ENCODE data around the gene DPM2. TPM values are rescaled to one million over a fixed set of nuclear protein-coding genes. Genes with fewer than 3 reads are reported as not detected.

The DPM2 gene
- polyA plus RNA-seq, 5 donors, result 31.8 to 43.4 (median 36.9) TPM

DNA sequence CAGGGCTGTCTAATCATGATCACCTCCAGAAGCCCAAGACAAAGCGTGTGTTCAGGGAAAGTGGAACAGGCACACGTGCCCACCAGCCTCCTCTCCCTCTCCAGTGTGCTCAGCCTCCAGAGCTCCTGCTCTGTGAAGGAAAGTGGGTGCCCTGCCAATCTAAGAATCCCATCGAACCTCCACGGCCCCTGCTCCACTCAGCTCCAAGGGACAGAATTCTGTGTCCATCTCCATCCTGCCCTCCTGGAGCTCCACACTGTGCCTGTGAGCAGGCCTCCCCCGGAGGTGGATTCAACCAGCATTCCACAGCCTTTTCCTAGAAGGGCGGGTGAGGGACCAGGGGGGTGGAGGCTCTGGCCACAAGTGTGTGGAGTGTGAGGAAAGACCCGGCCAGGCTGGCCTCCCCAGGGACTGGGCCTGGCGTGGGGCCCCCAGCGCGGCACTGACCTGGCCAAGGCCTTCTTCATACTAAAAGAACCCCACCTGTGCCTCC, 37.2 kb upstream of the DPM2 start:
- DNase-seq, result no peak

DNA sequence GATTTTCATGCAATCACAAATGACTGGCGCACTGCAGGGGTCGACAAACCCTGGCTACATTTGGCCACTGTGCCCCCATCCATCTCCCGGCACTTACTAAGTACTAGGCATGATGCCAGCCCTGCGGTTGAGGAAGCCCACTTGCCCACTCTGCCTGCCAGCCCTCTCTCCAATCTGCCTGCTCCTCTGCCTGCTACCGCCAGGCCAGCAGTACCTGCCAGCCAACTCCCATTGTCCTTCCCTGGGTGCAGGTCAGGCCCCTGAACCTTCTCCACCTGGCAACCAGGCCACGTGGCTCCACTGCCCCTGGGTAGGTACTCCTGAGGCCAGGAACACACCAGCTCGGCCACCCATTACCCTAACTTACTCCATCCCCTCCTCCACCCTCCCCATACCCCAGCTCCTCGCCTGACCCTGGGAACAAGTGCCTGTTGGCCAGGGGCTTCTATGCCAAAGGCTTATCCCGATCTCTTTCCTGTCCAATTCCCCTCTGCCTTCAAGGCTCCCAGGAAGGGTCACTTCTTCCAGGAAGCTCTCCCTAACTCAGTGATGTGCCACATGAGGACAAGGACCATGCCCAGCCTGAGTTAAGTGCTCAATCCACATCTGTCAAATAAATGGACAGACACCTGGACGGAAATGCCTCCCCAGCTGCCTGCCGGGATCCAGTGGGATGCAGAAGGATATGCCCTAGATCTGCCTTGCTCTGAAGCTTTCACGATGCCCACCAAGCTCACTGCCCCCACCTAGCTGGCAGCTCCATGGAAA, 36.5 kb upstream of the DPM2 start:
- DNase-seq, result no peak

DNA sequence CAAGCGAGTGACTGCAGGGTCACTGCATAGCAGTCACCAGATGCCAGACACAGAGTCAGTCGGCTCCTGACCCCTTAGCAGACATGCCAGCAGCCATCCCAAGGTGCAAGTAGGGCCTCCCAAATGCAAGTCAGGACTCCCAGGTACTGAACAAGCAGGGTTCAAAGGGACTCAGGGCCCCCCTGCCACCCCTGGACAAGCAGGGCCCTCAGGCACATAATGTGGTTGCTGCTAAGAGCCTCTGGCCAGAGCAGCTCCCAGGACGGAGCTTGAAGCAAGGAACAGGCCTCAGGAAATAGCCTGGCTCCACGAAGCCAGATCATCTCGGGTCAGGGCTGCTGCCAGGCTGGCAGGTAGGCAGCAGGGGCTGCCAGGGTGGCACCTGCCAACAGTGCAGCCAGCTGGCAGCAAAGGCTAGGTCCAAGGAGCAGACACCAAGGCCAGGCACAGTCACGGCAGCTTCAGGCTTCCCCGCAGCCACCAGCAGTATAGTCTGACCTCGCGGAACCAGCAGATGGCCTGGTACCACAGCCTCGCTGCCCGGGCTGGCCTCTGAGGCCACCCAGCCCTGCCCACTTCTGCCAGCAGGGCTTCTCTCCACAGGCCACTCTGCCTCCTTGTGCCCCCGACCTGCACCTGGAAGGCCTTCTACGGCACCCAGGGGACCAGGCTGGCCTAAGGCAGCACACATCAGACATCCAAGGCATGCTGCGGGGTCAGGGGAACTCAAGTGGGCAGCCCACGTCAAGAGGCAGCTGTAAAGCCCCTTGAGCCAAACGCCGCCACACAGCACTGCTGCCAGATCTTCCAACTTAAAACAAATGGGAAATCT, 35.7 kb upstream of the DPM2 start:
- no peak for DNase-seq

DNA sequence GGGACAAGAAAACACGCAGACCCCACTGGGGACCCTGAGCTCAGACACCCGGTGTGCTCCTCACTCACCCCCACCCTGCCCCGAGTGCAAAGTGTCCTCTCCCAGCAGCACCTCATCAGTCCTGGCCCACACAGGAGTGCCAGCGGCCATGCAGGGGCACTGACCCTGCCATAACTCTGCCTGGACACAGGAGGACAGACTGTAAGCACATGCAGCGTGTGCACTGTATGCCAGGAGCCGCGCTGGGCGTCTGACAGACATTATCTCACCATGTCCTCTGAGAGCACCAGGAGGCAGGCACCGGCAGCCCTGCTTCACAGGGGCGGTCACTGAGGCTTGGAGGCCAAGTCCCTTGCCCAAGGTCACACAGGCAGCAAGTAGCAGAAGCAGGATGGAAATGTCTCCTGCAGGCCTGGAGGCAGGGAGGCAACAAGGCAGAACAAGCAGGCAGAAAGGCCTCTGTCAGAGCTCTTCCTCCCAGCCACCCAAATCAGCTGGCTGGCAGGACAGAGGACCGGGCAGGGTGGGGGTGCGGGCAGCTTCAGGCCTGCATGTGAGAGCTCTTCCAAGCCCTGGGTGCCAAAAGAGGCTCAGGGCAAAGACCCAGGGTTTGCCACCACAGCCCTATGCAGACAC, 34.7 kb upstream of the DPM2 start:
- DNase-seq, result no peak

DNA sequence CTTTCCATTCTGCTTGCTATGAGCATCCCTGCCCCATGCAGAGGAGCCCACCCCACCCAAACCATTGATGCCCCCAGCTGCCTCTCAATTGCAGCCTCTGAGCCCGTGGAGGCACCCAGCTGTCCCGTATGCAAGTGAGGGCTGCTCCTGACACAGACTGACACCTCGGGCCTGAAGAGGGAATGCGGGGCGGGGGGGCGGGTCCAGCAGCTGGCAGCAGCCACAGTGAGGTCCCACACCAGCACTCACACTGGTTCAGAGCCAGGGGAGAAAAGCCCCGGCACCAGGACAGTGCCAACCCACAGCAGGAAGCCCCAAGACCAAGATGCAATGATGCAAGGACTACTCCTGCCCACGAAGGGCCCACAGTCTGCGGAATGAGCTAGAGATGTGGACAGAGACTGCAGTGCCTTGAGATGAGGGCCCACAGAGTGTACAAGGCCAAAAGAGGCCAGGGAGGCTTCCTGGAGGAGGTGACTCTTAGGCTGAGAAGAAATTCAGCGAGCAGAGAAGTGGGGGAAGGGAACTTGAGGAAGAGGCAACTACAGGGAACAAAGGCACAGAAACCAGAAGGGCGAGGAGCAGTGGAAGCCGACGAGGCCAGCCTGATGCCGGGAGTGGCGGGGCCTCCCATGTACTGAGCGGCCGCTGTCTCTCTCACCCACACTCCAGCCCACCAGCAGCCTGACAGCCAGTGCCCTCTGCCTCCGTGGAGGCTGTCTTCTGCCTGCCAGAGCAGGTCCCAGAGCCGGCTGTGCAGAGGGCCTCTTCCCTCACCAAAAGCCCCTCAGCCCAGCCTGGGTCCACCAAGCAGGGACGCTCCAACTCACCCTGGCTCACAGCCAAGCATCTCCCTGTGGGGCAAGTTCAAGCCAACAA, 33.9 kb upstream of the DPM2 start:
- DNase-seq, result no peak

DNA sequence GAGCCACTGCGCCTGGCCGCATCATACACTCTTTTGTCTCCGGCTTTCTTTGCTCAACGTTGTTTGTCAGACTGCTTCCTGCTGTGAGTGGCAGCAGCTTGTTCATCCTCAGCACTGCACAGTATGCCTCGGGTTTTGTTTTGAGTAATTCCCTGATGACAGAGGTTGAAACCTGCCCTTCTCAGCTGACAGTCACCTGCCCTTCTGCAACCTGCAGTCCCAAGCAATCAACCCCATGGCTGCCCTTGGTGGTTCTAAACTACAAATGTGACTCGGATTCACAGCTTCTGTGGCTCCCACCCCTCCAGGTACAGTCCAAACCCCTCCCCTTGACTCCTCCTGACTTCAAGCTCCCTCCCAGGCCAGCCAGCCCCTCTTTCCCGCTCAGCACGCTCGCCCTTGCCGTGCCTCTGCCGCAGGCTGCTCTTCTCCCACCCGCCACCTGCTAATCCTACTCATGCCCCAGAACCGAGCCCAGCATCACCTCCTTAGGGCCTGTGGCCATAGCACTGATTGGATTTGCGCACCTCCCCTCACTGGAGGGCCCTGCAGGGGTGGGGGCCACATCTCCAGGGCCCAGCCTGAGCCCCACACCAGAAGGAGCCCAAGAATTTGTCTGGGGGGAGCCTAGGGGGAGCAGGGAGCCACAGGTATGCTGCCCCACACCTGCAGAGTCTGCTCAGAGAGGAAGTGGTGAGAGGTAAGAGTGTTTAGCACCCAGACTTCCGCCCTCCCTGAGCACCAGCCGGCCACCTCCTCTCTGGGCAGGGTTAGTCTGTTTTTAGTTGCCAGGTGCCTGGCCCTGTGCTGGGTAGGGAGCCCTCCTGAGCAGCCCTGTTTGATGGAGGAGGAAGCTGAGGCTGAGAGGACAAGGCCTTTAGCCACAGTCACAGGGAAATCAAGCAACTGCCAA, 33.0 kb upstream of the DPM2 start:
- DNase-seq, result no peak

DNA sequence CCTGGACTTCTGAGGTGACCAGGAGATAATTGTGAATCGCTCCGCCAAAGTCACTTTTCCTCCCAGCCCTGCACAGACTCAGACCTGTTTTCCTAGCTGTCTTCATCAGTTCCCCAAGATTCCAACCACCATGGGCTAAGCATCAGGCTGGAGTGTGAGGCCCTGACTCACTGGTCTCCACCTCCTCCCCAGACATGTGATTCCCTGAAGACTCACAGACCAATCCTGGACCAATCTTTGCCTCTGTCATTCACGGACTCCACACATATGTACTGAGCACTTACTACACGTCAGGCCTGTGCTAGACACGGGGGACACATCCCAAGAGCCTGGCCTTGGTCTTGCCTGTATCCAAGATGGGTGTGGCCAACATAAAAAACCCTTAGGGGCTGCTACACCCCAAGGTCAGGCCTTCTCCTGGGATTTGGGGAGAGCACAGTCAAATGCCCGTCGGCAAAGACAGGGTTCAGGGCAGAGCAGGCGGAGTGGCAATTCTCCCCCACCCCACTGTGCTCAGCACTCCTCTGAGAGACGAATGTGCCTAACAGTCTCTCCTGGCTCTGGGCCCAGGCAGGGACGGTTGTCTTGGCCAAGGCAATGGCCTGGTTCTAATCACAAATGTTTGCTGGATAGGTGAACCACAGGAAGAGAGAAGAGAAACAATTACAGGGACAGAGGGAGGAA, 31.2 kb upstream of the DPM2 start:
- DNase-seq, result no peak

DNA sequence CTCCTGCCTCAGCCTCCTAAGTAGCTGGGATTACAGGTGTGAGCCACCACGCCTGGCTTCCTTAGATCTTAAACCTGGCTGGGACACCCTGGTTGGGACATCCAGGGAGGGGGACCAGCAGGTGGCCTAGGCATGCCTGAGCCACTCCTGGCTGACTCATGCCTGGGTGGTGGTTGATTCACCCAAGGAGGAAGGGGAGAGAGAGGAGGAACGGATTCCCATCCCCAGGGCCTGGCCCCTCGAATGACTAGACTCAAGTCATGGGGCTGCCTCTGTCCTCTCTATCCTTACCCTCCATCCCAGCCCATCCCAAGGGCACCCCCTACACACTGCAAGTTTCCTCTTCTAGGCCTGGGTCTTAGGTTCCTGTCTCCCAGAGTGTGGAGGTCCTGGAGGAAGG, 30.4 kb upstream of the DPM2 start:
- DNase-seq, result no peak

DNA sequence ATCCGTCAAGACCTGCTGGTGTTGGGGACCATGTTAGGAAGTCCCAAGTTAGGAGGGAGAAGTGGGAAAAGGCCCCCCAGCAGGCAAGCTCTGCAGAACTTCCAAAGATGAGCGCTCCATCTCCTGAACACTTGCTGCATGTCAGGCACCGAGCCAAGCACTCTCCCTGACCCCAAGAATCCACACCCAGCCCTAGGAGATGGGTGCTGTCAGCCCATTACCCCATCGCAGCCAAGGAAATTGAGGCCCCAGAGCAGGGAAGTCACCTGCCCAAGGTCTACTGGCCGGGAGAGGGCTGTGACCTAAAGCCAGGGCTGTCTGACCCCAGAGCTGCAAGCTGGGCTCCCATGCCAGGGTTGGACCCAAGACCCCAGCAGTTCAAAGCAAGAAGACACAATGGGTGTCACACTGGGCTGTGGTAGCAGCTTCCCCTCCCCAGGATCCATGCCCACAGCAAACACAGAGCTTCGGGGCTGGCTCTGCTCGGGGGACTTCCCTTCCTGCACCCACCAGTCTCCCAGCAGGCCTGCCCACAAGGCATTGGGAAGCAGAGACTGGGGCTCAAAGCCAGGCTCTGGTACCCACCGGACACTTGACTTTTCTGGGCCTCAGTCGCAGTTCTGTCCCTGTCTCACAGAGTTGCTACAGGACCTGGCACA, 29.6 kb upstream of the DPM2 start:
- DNase-seq, result no peak

DNA sequence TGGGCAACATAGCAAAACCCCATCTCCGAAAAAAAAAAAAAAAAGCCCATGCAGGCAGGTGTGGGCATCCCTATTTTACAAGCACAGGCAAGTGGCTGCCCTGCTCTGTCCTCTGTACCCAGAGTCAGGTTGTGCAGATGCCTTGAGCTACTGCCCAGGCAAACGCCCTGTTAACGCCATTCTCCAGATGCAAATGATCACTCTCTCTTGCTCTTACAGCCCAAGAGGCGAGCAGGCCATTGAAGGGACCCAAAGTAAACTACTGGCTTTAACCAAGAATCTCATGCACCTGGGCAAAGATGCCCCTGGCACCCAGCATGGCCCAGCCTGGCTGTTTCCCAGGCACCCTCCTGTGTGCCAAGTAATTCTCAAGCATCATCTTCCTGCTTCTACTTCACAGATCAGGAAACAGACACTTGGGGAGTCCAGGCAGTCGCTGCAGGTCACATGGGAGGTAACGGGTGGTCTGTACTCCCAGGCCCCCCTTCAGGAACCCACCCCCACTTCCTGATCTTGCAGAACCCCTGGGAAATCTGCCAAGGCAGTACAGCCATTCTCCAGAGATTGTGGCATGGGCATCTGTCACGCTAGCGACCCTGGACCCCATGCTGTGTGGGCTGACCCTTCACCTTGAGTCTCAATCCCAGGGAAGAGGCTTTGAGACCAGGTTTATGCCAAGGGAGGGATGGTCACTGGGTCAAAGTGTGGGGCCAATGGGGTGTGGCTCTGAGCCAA, 28.9 kb upstream of the DPM2 start:
- no peak for DNase-seq

DNA sequence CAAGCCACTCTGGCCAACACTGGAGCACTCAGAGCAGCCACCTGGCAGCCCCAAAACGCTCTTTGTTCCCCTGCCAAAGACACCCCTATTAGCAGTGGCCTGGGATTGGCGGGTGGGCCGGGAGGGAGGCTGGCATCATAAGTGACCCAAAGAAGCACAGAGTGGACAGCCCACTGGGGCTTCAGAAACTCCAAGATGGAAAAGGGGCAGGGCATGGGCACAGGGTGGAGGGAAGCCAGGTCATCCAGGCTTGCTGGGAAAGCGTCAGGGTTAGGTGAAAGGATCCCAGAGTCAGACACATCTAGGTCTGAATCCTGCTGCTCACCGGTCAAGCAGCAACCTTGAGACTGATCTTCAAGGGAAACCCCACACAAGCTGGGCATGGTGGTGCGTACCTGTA, 28.3 kb upstream of the DPM2 start:
- DNase-seq, result no peak

DNA sequence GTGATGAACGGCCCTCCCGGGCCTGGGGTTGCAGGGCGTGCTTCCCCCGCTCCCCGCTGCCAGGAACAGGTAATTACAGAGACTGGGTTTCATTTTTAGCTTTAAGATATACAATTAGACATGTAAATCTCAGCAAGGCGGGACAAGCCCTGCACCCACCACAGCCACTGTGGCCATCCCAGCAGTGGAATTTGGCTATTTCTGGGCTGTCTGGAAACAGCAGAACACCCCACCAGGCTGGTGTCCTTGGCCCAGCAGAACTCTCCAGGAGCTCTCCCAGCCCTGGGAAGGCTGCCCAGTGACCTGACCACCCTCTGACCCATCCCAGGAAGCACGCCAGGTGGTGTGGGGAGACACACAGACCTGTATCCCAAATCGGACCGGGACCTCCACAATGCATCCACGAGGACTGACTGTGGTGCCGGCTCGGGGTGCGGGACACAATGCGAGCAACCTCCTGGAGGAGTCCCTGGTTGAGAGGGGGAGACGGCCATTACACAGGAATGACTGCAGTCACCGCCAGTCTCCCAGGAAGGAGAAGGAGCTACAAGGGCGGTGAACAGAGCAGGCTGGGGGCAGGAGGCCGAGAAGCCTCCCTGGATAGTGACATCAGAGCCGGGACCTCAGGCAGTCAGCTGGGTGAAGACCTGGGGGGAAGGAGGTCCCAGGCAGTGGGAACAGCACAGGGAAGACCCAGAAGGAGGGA, 25.9 kb upstream of the DPM2 start:
- DNase-seq, result no peak

DNA sequence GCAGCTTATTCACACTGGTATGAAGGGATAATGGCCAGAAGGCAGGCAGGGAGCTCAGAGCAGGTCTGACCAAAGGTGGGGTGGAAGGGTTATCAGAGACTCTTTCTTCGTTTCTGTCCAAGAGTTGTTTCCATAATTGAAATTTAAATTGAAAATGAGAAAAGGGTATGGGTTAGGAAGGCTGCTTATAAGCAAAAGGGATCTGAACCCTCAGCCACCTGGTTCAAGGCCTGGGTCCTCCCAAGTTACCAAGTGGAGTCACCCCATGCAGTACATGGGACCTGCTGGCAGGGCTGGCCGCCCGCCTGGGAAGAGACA, 25.3 kb upstream of the DPM2 start:
- DNase-seq, result no peak

DNA sequence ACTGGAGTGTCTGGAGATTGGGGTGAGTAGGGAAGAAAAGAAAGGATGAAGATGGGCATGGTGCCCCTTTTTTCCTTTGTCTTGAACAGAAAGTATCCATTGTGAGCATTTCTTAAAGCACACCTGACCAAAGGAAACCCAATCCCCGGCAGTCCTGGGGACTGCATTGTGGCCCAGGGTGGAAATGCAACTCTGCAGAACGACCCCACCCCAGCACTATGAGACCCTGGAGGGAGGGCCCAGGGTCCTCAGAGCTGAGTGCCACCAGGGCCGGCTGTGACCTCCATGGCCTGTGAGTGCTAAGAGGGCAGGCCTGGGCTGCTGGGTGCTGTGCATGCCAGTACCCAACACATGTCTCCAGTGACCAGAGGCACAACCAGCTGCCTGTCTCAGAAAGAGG, 24.6 kb upstream of the DPM2 start:
- no peak for DNase-seq

DNA sequence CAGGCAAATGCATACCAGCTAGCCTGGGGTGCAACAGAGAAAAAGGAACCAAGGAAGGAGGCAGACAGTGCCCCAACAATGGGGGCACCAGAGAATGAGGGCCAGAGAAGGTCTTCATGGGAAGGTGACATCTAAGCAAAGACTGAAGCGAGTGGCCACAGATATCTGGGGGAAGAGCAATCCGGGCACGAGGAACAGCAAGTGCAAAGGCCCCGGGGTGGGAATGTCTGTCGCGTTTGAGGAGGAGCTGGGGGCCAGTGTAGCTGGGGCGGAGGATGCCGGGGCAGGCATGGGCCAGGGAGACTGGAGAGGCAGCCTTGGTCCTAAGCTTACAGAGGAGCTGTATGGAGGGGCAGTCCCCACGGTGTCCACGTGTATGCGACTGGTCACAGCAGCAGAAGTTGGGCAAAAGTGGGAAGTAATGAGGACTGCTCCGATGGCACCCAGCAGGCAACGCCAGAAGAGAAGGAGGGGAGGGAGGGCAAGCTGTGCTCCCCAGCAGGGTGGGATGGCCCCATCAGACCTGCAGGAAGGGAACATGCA, 24.0 kb upstream of the DPM2 start:
- no peak for DNase-seq

DNA sequence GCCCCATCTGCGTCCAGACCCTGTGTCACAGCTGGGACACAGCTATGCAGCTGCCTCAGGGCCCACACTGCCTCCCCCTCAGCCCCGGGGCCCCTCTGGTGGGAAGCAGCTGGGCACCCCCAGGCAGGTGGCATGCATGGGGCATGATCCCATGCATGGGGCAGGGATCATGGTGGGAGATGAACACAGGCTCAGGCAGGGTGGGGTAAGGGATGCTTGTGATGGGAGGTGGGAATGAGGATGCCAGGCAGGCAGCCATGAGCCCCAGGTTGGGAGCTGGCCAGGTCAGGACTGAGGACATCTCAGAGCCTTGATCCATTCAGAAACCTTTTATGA, 23.5 kb upstream of the DPM2 start:
- DNase-seq, result no peak

DNA sequence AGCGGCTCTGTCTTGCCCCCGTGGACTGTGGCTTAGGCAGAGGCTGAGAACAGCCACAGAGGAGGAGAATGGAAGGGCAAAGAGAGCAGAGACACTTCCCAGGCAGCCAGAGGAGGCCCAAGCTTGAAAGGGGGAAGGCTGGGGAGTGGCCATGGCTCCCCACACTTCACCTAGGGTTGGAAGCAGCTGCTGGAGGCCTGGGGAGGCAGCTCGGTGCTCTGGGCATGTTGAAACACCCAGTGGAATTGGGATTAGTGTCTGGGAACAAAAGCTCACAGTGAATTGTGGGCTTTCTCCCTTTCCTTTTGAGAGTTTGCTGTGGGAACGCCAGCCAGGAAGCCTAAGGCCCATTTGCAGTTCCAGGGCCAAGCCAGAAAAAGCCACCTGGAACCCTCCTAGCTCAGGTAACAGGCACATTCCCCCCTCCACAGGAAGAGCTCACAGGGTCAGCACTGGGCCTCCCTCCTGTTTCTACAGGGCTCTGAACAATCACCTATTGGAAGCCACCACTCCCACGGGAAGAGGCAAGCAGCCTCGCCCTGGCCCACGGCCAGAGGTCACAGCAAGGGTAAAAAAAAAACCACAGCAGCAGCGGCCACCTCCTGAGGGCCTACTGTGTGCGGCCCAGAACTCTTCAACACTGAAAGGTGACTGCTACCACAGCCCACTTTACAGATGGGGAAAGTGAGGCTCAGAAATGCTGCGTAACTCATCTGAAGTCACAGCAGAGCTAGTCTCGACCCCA, 22.9 kb upstream of the DPM2 start:
- no peak for DNase-seq
